KG1 (cell line): ENCODE data around the gene PPP1R13B.
"Not testable (repeated sequence)": the region's sequence is repeated elsewhere in the genome, so short reads cannot be mapped to it uniquely, and the experiment has no call there.

Source experiments
- DNase-seq: peaks from one replicate; lab custom pipeline; 2025; lab: John Stamatoyannopoulos, UW

Gene PPP1R13B

DNA sequence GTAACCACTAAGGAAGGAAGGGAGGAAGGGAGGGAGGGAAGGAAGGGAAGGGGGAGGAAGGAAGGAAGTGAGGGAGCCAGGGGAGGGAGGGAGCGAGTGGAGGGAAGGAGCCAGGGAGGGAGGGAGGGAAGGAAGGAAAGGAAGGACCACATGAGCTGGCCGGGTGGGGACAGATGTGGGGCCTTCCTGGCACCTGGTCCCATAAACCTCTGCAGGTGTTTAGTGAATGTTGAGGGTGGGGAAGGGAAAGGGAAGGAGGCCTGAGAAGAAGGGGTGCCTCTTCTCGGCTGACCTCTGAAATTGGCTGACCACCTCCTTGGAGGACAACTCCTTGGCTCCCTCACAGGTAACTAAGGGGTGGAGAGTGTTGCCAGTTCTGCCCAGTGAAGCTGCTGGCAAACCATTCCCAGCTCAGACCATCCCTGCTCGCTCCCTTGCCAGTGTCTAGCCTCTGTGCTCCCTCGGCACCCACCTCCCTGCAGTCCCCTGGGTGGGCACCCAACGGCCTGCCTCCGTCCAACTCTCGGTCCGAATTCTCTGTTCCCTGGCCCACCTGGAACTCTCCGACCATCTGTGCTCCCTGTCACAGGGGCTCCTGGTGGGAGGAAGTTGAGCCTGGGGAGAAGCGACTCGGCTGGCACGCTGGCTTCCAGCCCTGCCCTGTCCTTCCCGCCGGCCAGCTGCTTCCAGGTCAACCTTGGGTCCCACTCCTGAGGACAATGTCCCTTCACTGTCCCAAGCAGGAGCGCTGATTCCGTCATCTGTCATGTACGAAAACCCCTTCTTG is 12.2 kb upstream of the PPP1R13B start:
- no peak for DNase-seq

DNA sequence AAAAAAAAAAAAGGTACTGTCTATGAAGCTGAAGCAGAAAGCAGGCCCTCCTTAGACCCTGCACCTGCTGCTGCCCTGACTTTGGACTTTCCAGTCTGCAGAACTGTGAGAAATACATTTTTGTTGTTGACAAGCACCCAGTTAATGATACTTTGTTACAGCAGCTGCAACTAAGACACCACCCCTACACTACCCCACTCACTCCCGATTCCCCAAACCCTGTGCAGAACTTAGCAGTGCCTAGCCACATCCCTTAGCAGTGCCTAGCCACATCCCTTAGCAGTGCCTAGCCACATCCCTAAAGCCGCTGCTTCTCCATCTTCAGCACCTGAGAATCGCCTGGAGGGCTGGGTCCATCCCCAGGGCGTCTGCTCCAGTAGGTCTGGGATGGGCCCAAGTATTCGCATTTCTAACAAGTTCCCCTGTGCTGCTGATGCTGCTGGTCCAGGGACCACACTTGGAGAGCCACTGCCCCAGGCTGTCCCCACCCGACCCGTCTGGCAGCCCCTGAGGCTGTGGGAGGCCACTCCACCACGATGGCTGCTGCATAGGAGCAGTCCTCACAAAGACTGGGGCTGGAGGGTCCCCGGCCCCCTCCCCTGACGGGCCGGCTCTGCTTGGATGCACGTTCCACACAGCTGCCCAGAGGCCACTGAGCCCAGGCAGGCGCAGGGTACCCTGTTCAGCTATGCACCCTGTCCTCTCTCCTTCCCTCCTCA is 10.8 kb upstream of the PPP1R13B start:
- no peak for DNase-seq

GRCh38 chr14:103857256-103857655 is 9.9 kb upstream of the PPP1R13B start:
- DNase-seq: no peak

DNA sequence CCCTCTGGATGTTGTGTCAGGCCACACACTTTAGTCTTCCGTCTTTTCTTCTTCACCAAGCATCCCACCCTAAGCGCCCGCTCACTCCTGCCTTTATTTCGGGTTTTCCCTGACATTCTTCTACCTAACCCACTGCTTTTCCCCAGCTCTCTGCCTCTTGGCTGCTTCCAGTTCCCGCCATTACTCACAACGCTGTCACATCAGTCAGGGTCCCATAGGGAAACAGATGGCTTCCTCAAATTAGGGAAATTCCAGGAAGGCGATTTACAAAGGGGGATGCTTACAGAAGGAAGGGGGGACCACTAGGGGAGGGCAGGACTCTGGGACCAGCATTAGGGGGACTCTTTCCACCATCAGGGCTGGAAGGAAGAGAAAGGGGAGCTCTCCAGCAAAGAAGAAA is 9.2 kb upstream of the PPP1R13B start:
- DNase-seq: no peak

DNA sequence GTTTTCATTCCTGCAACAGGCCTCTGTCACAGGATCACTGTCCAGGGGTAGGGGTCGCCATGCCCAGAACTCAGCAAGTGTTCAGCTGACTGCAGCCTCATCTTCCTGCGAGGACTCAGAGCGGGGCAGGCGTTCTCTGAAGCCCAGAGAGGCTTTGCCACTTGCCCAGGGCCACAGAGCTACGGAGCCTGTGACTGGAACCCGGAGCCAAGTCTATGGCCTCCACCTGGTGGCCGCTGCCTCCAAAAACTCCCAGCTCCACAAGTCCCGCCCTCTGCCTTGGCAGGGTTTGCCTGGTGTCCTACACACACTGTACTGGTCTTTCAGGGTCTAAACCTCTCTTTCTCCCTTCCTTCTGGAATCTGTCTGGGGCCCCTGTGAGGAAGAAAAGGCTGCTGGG is 8.7 kb upstream of the PPP1R13B start:
- DNase-seq: no peak

- no peak for DNase-seq
These were observed 8.3 kb upstream of the PPP1R13B start for GRCh38 chr14:103855734-103856095.

DNA sequence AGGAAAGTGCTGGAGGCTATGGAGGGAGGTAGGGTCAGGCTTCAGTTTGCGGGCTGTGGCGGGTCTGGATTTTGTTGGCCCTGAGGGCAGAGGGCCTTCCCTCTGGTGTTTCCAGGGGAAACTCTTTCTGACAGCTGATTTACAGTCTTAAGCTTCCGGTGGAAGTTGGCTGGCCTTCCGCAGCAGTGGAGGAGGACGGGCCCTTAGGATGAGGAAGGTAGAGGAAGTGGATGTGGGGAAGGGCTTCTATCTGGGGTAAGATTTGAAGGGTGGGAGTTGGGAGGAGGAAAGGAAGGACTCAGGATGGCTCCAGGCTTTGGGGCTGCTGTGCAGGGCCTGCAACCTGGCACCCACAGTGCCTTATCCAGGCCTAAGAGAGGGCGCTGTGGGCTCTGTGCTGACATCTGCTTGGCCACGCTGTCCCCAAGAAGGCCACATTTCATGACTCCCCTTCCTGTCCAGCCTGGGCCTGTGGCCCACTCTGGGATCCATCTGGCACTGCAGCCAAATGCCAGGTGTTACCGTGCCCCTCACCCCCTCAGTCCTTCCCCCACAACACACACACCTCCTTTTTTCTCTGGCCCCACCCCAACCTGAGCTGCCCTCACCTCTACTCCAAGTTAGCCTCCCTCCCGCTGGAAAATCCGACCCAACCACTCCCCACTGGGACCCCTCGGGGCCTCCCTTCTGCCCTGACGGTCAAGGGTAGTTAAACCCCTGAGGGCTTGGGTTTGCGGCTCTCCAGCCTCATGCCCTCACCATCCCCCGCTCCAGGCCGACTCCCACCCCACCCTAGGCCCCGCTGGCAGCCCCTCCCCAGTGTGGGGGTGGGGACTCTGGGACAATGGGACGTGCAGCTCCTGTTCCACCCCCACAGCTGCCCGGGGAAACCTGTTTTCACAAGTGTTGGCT is 7.7 kb upstream of the PPP1R13B start:
- DNase-seq: no peak

- no peak for DNase-seq
These were observed 6.8 kb upstream of the PPP1R13B start for GRCh38 chr14:103854017-103854808.

- DNase-seq: no peak
These were observed 1.9 kb upstream of the PPP1R13B start for GRCh38 chr14:103849151-103849886.

DNA sequence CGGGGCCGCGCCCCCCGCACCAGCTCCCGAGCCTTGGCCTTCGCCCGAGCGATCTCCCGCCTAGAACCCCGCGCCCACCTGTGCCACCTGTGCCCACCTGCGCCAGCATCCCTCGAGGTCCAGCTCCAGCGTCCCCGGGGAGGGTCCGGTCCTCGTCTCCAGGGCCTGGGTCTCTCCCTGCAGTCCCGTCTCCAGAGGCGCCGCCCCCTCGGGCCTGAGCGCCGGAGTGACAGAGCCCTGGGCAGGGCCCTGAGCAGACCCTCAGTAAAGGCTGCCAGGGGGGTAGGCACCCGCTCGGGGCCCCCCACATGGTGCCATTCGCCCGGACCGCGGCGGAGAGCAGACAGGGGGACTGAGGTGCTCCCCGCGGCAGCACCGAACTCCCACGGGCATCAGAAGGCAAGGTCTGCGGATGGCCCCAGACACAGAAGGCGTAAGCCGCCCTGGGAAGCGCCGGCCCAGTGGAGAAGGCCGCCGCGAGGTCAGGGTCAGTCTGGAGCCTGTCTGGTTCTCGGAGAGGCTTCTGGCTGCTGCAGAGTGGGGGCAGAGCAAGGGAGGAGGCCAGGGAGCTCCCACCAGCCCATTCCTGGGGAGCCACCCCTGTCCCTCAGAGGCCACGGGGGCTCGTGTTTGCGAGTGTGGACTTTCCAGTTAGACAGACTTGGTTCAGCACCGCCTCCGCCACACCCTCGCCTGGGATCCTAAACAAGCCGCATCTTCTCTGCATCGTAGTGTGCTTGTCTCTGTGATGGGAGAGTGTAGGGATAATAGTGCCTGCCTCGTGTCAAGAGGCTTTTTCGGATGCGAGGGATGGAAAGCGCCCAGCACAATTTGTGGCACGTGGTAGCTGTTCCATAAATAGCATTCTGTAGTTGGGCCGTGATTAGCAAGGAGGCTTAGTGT is 1.1 kb upstream of the PPP1R13B start:
- no peak for DNase-seq

- no peak for DNase-seq
These were observed 578 bp downstream of the PPP1R13B start for GRCh38 chr14:103846543-103847450.

- no peak for DNase-seq
These were observed 1.3 kb downstream of the PPP1R13B start for GRCh38 chr14:103846097-103846496.

- no peak for DNase-seq
These were observed 2.0 kb downstream of the PPP1R13B start for GRCh38 chr14:103845327-103845726.

DNA sequence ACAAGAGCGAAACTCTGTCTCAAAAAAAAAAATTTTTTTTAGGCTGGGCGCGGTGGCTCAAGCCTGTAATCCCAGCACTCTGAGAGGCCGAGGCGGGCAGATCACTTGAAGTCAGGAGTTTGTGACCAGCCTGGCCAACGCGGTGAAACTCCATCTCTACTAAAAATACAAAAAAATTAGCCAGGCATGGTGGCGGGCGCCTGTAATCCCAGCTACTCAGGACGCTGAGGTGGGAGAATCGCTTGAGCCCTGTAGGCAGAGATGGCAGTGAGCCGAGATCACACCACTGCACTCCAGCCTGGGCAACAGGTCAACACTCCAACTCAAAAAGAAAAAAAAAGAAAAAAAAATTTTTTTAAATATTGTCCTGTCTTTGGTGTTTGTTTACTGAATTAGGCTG is 6.1 kb downstream of the PPP1R13B start:
- DNase-seq: not testable (repeated sequence)

- DNase-seq: no peak
These were observed 7.4 kb downstream of the PPP1R13B start for GRCh38 chr14:103840014-103840413.

GRCh38 chr14:103839579-103839978 is 7.8 kb downstream of the PPP1R13B start:
- no peak for DNase-seq

DNA sequence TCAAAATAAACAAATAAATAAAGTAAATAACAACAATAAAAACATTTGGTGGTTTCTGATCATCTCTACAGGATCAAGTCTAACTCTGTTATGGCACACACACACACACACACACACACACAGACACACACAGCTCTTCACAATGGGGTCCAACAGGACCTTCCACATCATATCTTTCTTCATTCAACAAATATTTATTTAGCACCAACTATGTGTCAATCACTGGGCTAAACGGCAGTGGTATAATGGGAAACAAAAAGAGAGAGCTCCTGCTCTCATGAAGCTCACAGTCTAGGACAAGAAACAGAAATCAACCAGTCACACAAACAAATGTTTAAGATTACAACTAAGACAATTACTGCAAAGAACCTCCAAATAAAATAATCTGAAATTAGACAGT is 9.3 kb downstream of the PPP1R13B start:
- DNase-seq: no peak

- no peak for DNase-seq
These were observed 10.2 kb downstream of the PPP1R13B start for GRCh38 chr14:103836976-103837725.
